Measurements from ENCODE around the gene MFAP3L.

MFAP3L gene

GRCh38 chr4:169940460-169940859, 85.7 kb downstream of the MFAP3L start:
- POLR2A ChIA-PET: no interaction called here
- H3K4me3 ChIP-seq (ENCODE audit: low read depth, low read length): no peak overlapping the region
- no peak overlapping the region for H3K27ac ChIP-seq (ENCODE audit: extremely low read depth, low read depth, low read length)
- no peak for TF ChIP-seq MZF1 (tag by site-specific recombination; IDR thresholded peaks at IDR 0.05; ENCODE audit: borderline replicate concordance)
- TF ChIP-seq ZNF518A (tag by site-specific recombination; conservative IDR thresholded peaks at IDR 0.05; ENCODE audit: low read depth): no peak
- no peak for TF ChIP-seq PATZ1 (tag by site-specific recombination; IDR thresholded peaks at IDR 0.05)
- no peak for TF ChIP-seq PRDM1 (tag by site-specific recombination; IDR thresholded peaks at IDR 0.05)
- TF ChIP-seq ZNF521 (tag by site-specific recombination; IDR thresholded peaks at IDR 0.05): no peak
- no peak for TF ChIP-seq ZNF555 (tag by site-specific recombination; conservative IDR thresholded peaks at IDR 0.05)
- TF ChIP-seq ZNF221 (tag by site-specific recombination; IDR thresholded peaks at IDR 0.05; ENCODE audit: borderline replicate concordance): no peak
- TF ChIP-seq ZNF394 (tag by site-specific recombination; IDR thresholded peaks at IDR 0.05; ENCODE audit: borderline replicate concordance): no peak
- TF ChIP-seq, protein P1, sequence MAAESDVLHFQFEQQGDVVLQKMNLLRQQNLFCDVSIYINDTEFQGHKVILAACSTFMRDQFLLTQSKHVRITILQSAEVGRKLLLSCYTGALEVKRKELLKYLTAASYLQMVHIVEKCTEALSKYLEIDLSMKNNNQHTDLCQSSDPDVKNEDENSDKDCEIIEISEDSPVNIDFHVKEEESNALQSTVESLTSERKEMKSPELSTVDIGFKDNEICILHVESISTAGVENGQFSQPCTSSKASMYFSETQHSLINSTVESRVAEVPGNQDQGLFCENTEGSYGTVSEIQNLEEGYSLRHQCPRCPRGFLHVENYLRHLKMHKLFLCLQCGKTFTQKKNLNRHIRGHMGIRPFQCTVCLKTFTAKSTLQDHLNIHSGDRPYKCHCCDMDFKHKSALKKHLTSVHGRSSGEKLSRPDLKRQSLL (tag by site-specific recombination; IDR thresholded peaks at IDR 0.05): no peak
- no peak for TF ChIP-seq TCF7L2 (IDR thresholded peaks at IDR 0.05; ENCODE audit: borderline replicate concordance, low read depth, low read length)
- no peak for TF ChIP-seq ZNF366 (tag by site-specific recombination; conservative IDR thresholded peaks at IDR 0.05)
- TF ChIP-seq ZIC2 (tag by site-specific recombination; IDR thresholded peaks at IDR 0.05): no peak
- CTCF ChIA-PET: no interaction called here
- no peaks in the 10 kb centered on the region for H3K9me3 ChIP-seq (ENCODE audit: control insufficient read depth, insufficient read depth, low read depth, low read length)
- H3K36me3 ChIP-seq (ENCODE audit: control insufficient read depth in 2 of 2, insufficient read depth in 1 of 2, low read length in 2 of 2): no peaks in the 10 kb centered on the region
- H3K4me1 ChIP-seq (ENCODE audit: control insufficient read depth, insufficient read depth, low read length): no peaks in the 10 kb centered on the region

All from HEK293 (cell line).